Esophagus (tissue), 2 donors: ENCODE measurements around the gene GGTLC2. TPM values are rescaled to one million over a fixed set of nuclear protein-coding genes. Genes with fewer than 3 reads are reported as not detected.
"Not testable (repeated sequence)": the region's sequence is repeated elsewhere in the genome, so short reads cannot be mapped to it uniquely, and the experiment has no call there.

ENCODE experiments used
- H3K27ac ChIP-seq, 2 donors: one replicate each; pipeline ENCODE4 v1.5.1; 2013; ENCODE audit warnings: low read depth in 2 of 2, mild to moderate bottlenecking in 2 of 2, inconsistent platforms in 1 of 2, low read length in 1 of 2, moderate library complexity in 1 of 2
- H3K27me3 ChIP-seq, 2 donors: one replicate each; pipeline ENCODE4 v1.6.1; 2013; ENCODE audit warnings: low read length in 2 of 2, control low read depth in 1 of 2, mild to moderate bottlenecking in 1 of 2; ENCODE audit not compliant: insufficient read depth in 2 of 2, control insufficient read depth in 1 of 2
- H3K36me3 ChIP-seq, 2 donors: one replicate each; pipeline ENCODE4 v1.6.1; 2013; ENCODE audit warnings: low read length in 1 of 2; ENCODE audit not compliant: control insufficient read depth in 2 of 2, insufficient read depth in 2 of 2
- H3K4me1 ChIP-seq, 2 donors: one replicate each; pipeline ENCODE4 v1.6.1; 2013; ENCODE audit warnings: low read length in 1 of 2; ENCODE audit not compliant: control insufficient read depth in 2 of 2, insufficient read depth in 2 of 2
- H3K4me3 ChIP-seq, 2 donors: one replicate each; pipeline ENCODE4 v1.5.1; 2013; ENCODE audit warnings: low read length in 2 of 2, mild to moderate bottlenecking in 2 of 2, low read depth in 1 of 2, moderate library complexity in 1 of 2
- H3K9me3 ChIP-seq, 2 donors: one replicate each; pipeline ENCODE4 v1.6.1; 2013; ENCODE audit warnings: mild to moderate bottlenecking in 2 of 2, low read depth in 1 of 2, low read length in 1 of 2, moderate library complexity in 1 of 2; ENCODE audit not compliant: control insufficient read depth in 2 of 2, insufficient read depth in 1 of 2
- WGBS, 2 donors: extraction: QIAGEN DNeasy Blood & Tissue Kit; methylation state at CpG; one replicate each; pipeline ENCODE4 v1.1.7; 2013; 5-methylcytosine and 5-hydroxymethylcytosine counted together
- polyA plus RNA-seq, 2 donors: library from polyadenylated mRNA; stranded (reverse); fragments of 200-250 nt; gene quantifications; one replicate each; pipeline ENCODE4 v1.2.3, GENCODE V29; 2013
- donor health status: healthy with polysubstance abuse.
- donor health status: Bipolar disorder and iron deficiency.

GGTLC2 gene
- not detected for polyA plus RNA-seq

- H3K9me3 ChIP-seq, H3K36me3 ChIP-seq, H3K4me3 ChIP-seq, H3K27me3 ChIP-seq, H3K4me1 ChIP-seq, H3K27ac ChIP-seq: not testable (repeated sequence)
- WGBS, 2 donors, result no CpG with 5 or more reads among the region's 30 CpGs
Observed at GRCh38 chr22:22644314-22644713, at the start of gene GGTLC2. GGTLC2 (plus strand) TSS chr22:22644614; CDS start chr22:22646346, 1,732 bp downstream.

GRCh38 chr22:22595001-22595835 lies 49.2 kb upstream of the GGTLC2 start:
- no peak overlapping the region for H3K4me3 ChIP-seq
- H3K27me3 ChIP-seq, result no peaks in the 10 kb centered on the region
- no peak overlapping the region for H3K27ac ChIP-seq
- H3K9me3 ChIP-seq, result no peaks in the 10 kb centered on the region
- no peaks in the 10 kb centered on the region for H3K36me3 ChIP-seq
- 52 to 87% methylated on average over 5 of the region's 5 CpGs for WGBS, 2 donors
- no peaks in the 10 kb centered on the region for H3K4me1 ChIP-seq

GRCh38 chr22:22598144-22598543 lies 46.3 kb upstream of the GGTLC2 start:
- Histone ChIP-seq H3K9me3 (no peaks in the 10 kb centered on the region), H3K36me3 (no peaks in the 10 kb centered on the region), H3K27ac (no peak overlapping the region), H3K4me1 (no peaks in the 10 kb centered on the region), H3K27me3 (no peaks in the 10 kb centered on the region), H3K4me3 (no peak overlapping the region)
- WGBS, 2 donors, result 56 to 60% methylated on average over 5 of the region's 5 CpGs

- no peak overlapping the region for H3K4me3 ChIP-seq
- 46 to 67% methylated on average over 3 of the region's 3 CpGs for WGBS, 2 donors
- H3K9me3 ChIP-seq, result no peaks in the 10 kb centered on the region
- H3K27me3 ChIP-seq, result no peaks in the 10 kb centered on the region
- H3K27ac ChIP-seq, result no peak overlapping the region
- no peaks in the 10 kb centered on the region for H3K36me3 ChIP-seq
- no peaks in the 10 kb centered on the region for H3K4me1 ChIP-seq
Observed at GRCh38 chr22:22599248-22599647, 45.2 kb upstream of the GGTLC2 start.

GRCh38 chr22:22600531-22601261 lies 43.7 kb upstream of the GGTLC2 start:
- Histone ChIP-seq H3K36me3 (no peaks in the 10 kb centered on the region), H3K27me3 (no peaks in the 10 kb centered on the region), H3K9me3 (no peaks in the 10 kb centered on the region), H3K27ac (no peak overlapping the region), H3K4me1 (no peaks in the 10 kb centered on the region), H3K4me3 (no peak overlapping the region)
- 90 to 92% methylated on average over 6 of the region's 6 CpGs for WGBS, 2 donors

GRCh38 chr22:22603470-22603947 lies 40.9 kb upstream of the GGTLC2 start:
- Histone ChIP-seq H3K27ac (no peak overlapping the region), H3K4me3 (no peak overlapping the region), H3K27me3 (no peaks in the 10 kb centered on the region), H3K4me1 (no peaks in the 10 kb centered on the region), H3K36me3 (no peaks in the 10 kb centered on the region), H3K9me3 (no peaks in the 10 kb centered on the region)
- 81 to 83% methylated on average over 3 of the region's 3 CpGs for WGBS, 2 donors

GRCh38 chr22:22604326-22605073 lies 39.9 kb upstream of the GGTLC2 start:
- no peaks in the 10 kb centered on the region for H3K9me3 ChIP-seq
- no peaks in the 10 kb centered on the region for H3K36me3 ChIP-seq
- no peak overlapping the region for H3K27ac ChIP-seq
- 67 to 77% methylated on average over 3 of the region's 3 CpGs for WGBS, 2 donors
- H3K4me1 ChIP-seq, result no peaks in the 10 kb centered on the region
- H3K27me3 ChIP-seq, result no peaks in the 10 kb centered on the region
- no peak overlapping the region for H3K4me3 ChIP-seq

GRCh38 chr22:22605074-22605404 lies 39.4 kb upstream of the GGTLC2 start:
- Histone ChIP-seq H3K9me3 (no peaks in the 10 kb centered on the region), H3K27ac (no peak overlapping the region), H3K36me3 (no peaks in the 10 kb centered on the region), H3K27me3 (no peaks in the 10 kb centered on the region), H3K4me3 (no peak overlapping the region), H3K4me1 (no peaks in the 10 kb centered on the region)
- 83 to 85% methylated on average over 3 of the region's 3 CpGs for WGBS, 2 donors

GRCh38 chr22:22608022-22608421 lies 36.4 kb upstream of the GGTLC2 start:
- not testable (repeated sequence) for H3K27ac ChIP-seq, H3K4me3 ChIP-seq, H3K4me1 ChIP-seq, H3K9me3 ChIP-seq, H3K36me3 ChIP-seq, H3K27me3 ChIP-seq
- WGBS, 2 donors, result 91 to 93% methylated on average over 3 of the region's 3 CpGs
